ENCODE results near the gene PTPRN2. TPM values are rescaled to one million over a fixed set of nuclear protein-coding genes. Genes with fewer than 3 reads are reported as not detected.

Gene PTPRN2
- polyA plus RNA-seq, 1 of the 3 experiments (the other 2 are of a cell fraction) = 4.0 TPM

DNA sequence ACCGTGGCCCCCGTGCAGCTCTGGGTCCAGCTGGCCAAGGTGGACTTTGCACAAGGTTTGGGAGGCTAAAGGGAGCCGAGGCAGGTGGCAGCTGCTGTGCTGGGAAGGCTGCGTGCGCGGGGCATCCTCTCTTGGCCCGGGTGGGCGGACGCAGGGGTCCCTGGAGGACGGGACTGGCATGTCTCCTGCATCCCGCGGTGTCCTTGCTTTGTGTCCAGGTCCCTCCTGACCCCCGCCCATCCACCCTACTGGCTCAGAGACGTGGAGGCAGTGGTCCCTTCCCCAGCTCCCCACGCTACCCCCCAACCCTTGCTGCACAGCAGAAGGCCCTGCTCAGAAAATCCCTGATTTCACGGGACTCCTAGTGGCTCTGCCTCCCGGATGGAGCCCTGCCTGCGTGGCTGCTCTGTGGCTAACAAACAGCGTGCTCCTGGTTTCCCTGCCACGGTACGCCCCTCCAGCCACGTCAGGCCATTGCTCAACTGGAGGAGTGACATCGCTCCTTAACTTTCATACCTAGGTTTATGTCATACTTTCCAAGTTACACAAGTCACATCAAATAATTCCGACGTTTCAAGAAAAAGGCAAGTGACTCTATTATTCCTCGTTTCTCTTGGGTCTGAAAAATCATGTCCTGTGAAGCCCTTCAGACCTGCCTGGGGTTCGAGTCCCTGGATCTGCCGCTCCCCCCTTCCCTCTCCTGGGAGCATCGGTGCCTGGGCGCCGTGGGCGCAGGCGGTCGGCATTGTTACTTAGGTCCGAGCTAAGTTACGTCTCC is 829.0 kb downstream of the PTPRN2 start:
- TF ChIP-seq FOXM1 (IDR thresholded peaks at IDR 0.05; ENCODE audit: low read depth) (no peak), YY1 (IDR thresholded peaks at IDR 0.05; ENCODE audit: low read depth) (no peak), RFX5 (IDR thresholded peaks at IDR 0.05; ENCODE audit: low read length) (no peak), JUND (IDR thresholded peaks at IDR 0.05) (no peak), TEAD4 (IDR thresholded peaks at IDR 0.05; ENCODE audit: borderline replicate concordance, insufficient read depth) (no peak), NFIC (IDR thresholded peaks at IDR 0.05; ENCODE audit: borderline replicate concordance) (no peak), FOSL2 (IDR thresholded peaks at IDR 0.05; ENCODE audit: borderline replicate concordance, low read depth) (no peak), USF1 (IDR thresholded peaks at IDR 0.05; ENCODE audit: borderline replicate concordance, low read depth) (no peak), MXI1 (IDR thresholded peaks at IDR 0.05; ENCODE audit: low read depth, low read length) (no peak), SMC3 (IDR thresholded peaks at IDR 0.05; ENCODE audit: low read depth, low read length) (no peak), GABPA (IDR thresholded peaks at IDR 0.05; ENCODE audit: low read depth) (no peak), EZH2phosphoT487 (IDR thresholded peaks at IDR 0.05; ENCODE audit: borderline replicate concordance, low read depth) (no peak), REST (IDR thresholded peaks at IDR 0.05; ENCODE audit: low read depth, low read length) (no peak), USF2 (IDR thresholded peaks at IDR 0.05; ENCODE audit: borderline replicate concordance, low read depth, low read length) (no peak)
- TF ChIP-seq, protein P1, sequence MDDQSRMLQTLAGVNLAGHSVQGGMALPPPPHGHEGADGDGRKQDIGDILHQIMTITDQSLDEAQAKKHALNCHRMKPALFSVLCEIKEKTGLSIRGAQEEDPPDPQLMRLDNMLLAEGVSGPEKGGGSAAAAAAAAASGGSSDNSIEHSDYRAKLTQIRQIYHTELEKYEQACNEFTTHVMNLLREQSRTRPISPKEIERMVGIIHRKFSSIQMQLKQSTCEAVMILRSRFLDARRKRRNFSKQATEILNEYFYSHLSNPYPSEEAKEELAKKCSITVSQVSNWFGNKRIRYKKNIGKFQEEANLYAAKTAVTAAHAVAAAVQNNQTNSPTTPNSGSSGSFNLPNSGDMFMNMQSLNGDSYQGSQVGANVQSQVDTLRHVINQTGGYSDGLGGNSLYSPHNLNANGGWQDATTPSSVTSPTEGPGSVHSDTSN (IDR thresholded peaks at IDR 0.05) = no peak
- TF ChIP-seq, protein P2, sequence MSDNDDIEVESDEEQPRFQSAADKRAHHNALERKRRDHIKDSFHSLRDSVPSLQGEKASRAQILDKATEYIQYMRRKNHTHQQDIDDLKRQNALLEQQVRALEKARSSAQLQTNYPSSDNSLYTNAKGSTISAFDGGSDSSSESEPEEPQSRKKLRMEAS (IDR thresholded peaks at IDR 0.05; ENCODE audit: low read depth) = no peak
- TF ChIP-seq, protein P3, sequence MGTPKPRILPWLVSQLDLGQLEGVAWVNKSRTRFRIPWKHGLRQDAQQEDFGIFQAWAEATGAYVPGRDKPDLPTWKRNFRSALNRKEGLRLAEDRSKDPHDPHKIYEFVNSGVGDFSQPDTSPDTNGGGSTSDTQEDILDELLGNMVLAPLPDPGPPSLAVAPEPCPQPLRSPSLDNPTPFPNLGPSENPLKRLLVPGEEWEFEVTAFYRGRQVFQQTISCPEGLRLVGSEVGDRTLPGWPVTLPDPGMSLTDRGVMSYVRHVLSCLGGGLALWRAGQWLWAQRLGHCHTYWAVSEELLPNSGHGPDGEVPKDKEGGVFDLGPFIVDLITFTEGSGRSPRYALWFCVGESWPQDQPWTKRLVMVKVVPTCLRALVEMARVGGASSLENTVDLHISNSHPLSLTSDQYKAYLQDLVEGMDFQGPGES (IDR thresholded peaks at IDR 0.05; ENCODE audit: low read depth, low read length) = no peak
- ChIA-PET POLR2A (no interaction called here), CTCF (no interaction called here)
- no peaks in the 10 kb centered on the region for H3K79me2 ChIP-seq (ENCODE audit: insufficient read depth)
- no peaks in the 10 kb centered on the region for H4K20me1 ChIP-seq (ENCODE audit: insufficient read depth)
- no peaks in the 10 kb centered on the region for H3K9me3 ChIP-seq
- DNase-seq = no peak
- no peaks in the 10 kb centered on the region for H3K36me3 ChIP-seq (replicated peaks in 1 of 2; ENCODE audit: control insufficient read depth in 1 of 2, insufficient read depth in 2 of 2, low read length in 1 of 2)
- H3F3A ChIP-seq (replicated peaks; ENCODE audit: insufficient read depth) = no peaks in the 10 kb centered on the region
- no peak overlapping the region for H2AFZ ChIP-seq (ENCODE audit: low read depth)
- WGBS (ENCODE audit: low lambda C conversion rate) = 54% methylated on average over 23 of the region's 36 CpGs
- H3K4me3 ChIP-seq (ENCODE audit: low read depth in 2 of 2, low read length in 1 of 2) = no peak overlapping the region
- no peak overlapping the region for H3K27ac ChIP-seq (ENCODE audit: low read depth in 2 of 2, low read length in 1 of 2)
- H3K4me1 ChIP-seq (ENCODE audit: control insufficient read depth in 1 of 2, insufficient read depth in 2 of 2, low read depth in 1 of 2, low read length in 1 of 2) = peaks cover 0 to 16% of the 10 kb centered on the region in 2 experiments; a peak in 1 of 4 replicates
- H3K9ac ChIP-seq = no peak overlapping the region
- no peak overlapping the region for H3K4me2 ChIP-seq
- H3K27me3 ChIP-seq (ENCODE audit: insufficient read depth) = no peaks in the 10 kb centered on the region
- H3K9me2 ChIP-seq = no peaks in the 10 kb centered on the region
